ENCODE measurements around the gene OR8D1.

OR8D1 gene

GRCh38 chr11:124313849-124314248 lies at the start of gene OR8D1:
Gene OR8D1, minus strand, starts transcription at chr11:124313949. Its CDS starts 3,183 bp downstream, at chr11:124310766.
- TF ChIP-seq CTCF (IDR thresholded peaks at IDR 0.05; ENCODE audit: low read depth, low read length), result no peak
- DNase-seq (ENCODE audit: low read depth, low spot score), result no peak
- no peak within 1 kb of the TSS for H3K4me3 ChIP-seq (ENCODE audit: low read depth, low read length)
- in situ Hi-C loops (cut with HindIII; ENCODE audit: low sequenced_read_pairs), result no loop called here

- TF ChIP-seq CTCF (IDR thresholded peaks at IDR 0.05; ENCODE audit: low read depth, low read length), result no peak
- H3K4me3 ChIP-seq (ENCODE audit: low read depth, low read length), result no peak overlapping the region
- in situ Hi-C loops (cut with HindIII; ENCODE audit: low sequenced_read_pairs), result no loop called here
- no peak for DNase-seq (ENCODE audit: low read depth, low spot score)
Observed at GRCh38 chr11:124359566-124359965, 45.8 kb upstream of the OR8D1 start.

GRCh38 chr11:124346311-124346955 lies 32.7 kb upstream of the OR8D1 start:
- no peak for TF ChIP-seq CTCF (IDR thresholded peaks at IDR 0.05; ENCODE audit: low read depth, low read length)
- in situ Hi-C loops (cut with HindIII; ENCODE audit: low sequenced_read_pairs), result no loop called here

GRCh38 chr11:124344346-124344745 lies 30.6 kb upstream of the OR8D1 start:
- in situ Hi-C loops (cut with HindIII; ENCODE audit: low sequenced_read_pairs), result no loop called here
- TF ChIP-seq CTCF (IDR thresholded peaks at IDR 0.05; ENCODE audit: low read depth, low read length), result no peak
- no peak for DNase-seq (ENCODE audit: low read depth, low spot score)
- H3K4me3 ChIP-seq (ENCODE audit: low read depth, low read length), result no peak overlapping the region

More at GRCh38 chr11:124346311-124346955, 32.7 kb upstream of the OR8D1 start:
- no peak overlapping the region for H3K4me3 ChIP-seq (ENCODE audit: low read depth, low read length)
- DNase-seq (ENCODE audit: low read depth, low spot score), result no peak

- TF ChIP-seq CTCF (IDR thresholded peaks at IDR 0.05; ENCODE audit: low read depth, low read length), result no peak
- no peak overlapping the region for H3K4me3 ChIP-seq (ENCODE audit: low read depth, low read length)
- no peak for DNase-seq (ENCODE audit: low read depth, low spot score)
- in situ Hi-C loops (cut with HindIII; ENCODE audit: low sequenced_read_pairs), result no loop called here
Observed at GRCh38 chr11:124340142-124340447, 26.3 kb upstream of the OR8D1 start.

- H3K4me3 ChIP-seq (ENCODE audit: low read depth, low read length), result no peak overlapping the region
- in situ Hi-C loops (cut with HindIII; ENCODE audit: low sequenced_read_pairs), result no loop called here
- TF ChIP-seq CTCF (IDR thresholded peaks at IDR 0.05; ENCODE audit: low read depth, low read length), result no peak
- no peak for DNase-seq (ENCODE audit: low read depth, low spot score)
Observed at GRCh38 chr11:124339396-124340141, 25.8 kb upstream of the OR8D1 start.
